Measurements from ENCODE around the gene EIF1AD. TPM values are rescaled to one million over a fixed set of nuclear protein-coding genes. Genes with fewer than 3 reads are reported as not detected.

EIF1AD gene
- total and polyA plus RNA-seq, 11 donors, result 12.9 to 44.0 (median 20.7) TPM

DNA sequence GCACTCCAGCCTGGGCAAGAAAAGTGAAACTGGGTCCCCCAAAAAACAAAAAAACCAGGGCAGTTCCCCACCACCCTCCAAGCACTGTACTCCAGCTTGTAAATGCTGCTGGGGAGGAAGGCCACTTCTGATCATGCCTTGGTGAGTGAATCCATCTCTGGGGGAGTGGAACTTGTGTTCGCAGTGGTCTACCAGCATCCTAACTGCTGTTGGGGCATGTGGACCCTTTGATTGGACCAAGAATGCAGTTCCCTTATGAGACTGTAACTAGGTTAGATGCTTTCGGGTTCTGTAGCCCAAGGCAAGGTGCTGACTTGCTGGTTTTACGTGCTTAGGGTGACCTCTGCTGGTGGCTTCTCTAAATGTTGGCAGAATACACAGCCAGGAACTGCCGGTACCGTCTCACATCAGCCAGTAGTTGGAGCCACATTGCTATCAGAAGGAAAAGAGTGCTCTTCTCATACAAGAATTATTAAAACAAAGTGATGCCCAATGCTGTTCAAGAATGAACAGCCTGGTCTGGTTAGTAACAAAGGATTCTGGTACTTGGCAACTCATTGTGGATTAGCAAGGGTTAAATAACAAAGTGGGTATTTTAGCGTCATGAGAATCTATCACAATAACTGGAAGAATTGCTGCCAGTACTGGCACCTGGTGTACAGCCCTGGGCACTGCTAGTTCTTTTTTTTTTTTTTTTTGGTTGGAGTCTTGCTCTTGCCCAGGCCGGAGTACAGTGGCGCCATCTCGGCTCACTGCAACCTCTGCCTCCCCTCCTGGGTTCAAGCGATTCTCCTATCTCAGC, 13.0 kb downstream of the EIF1AD start:
- peak; percentile 95 to 98 (median 98) for ATAC-seq
- intact Hi-C loops (cut with DNase I), result loop anchor here (1.0 to 10.0 kb wide), 12 partner anchors 104 to 284 kb away; partner anchors contain the start of genes KAT5 (in 5 of the 10), AP5B1 (in 3 of the 10) and FIBP (in 2 of the 10)
- Histone ChIP-seq H3K9me3 (no peaks in the 10 kb centered on the region), H3K27me3 (no peaks in the 10 kb centered on the region), H3K4me1 (peaks cover 0 to 6% (median 0%) of the 10 kb centered on the region in 12 donors), H3K4me3 (no peak overlapping the region), H3K27ac (peak overlapping the region in 1 of 12 donors; percentile 43), H3K36me3 (no peaks in the 10 kb centered on the region)
- peak in 4 of 5 donors; percentile 86 to 89 (median 88) for DNase-seq
- TF ChIP-seq POLR2A (IDR thresholded peaks at IDR 0.05), result no peak
- TF ChIP-seq, protein P1, sequence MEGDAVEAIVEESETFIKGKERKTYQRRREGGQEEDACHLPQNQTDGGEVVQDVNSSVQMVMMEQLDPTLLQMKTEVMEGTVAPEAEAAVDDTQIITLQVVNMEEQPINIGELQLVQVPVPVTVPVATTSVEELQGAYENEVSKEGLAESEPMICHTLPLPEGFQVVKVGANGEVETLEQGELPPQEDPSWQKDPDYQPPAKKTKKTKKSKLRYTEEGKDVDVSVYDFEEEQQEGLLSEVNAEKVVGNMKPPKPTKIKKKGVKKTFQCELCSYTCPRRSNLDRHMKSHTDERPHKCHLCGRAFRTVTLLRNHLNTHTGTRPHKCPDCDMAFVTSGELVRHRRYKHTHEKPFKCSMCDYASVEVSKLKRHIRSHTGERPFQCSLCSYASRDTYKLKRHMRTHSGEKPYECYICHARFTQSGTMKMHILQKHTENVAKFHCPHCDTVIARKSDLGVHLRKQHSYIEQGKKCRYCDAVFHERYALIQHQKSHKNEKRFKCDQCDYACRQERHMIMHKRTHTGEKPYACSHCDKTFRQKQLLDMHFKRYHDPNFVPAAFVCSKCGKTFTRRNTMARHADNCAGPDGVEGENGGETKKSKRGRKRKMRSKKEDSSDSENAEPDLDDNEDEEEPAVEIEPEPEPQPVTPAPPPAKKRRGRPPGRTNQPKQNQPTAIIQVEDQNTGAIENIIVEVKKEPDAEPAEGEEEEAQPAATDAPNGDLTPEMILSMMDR (IDR thresholded peaks at IDR 0.05), result peak; percentile 85 to 98 (median 92)
- 24 to 29% (median 24%) methylated on average over 10 of the region's 10 CpGs for WGBS, 4 donors

DNA sequence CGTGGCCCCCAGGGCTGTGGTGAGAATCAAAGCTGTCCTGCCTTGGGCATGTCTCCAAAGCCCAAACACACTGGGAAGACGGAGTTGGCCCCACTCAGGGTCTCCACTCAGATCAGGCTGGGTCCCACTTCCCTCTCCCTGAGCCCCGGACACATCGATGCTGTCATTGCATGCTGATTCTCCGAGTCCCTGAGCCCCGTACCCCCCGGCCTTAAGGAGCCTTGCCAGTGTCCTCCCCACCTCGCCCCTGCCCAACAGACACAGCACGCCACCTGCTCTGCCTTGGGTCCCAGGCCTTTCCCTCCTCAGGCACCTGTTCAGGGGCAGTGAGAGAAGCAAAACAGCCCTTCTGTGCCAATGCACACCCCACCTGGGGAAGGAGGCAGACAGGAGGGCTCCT, 14.6 kb downstream of the EIF1AD start:
- intact Hi-C loops (cut with DNase I), result loop anchor here in 9 of 10 donors (5.0 to 10.0 kb wide), 8 partner anchors 103 to 283 kb away; partner anchors contain the start of genes KAT5 (in 5 of the 9), AP5B1 (in 2 of the 9) and FIBP (in 2 of the 9)
- no peak for TF ChIP-seq POLR2A (IDR thresholded peaks at IDR 0.05)
- TF ChIP-seq, protein P1 (IDR thresholded peaks at IDR 0.05), result no peak
- H3K4me1 ChIP-seq, result peaks cover 0 to 6% (median 0%) of the 10 kb centered on the region in 12 donors
- no peaks in the 10 kb centered on the region for H3K9me3 ChIP-seq
- no peaks in the 10 kb centered on the region for H3K27me3 ChIP-seq
- H3K36me3 ChIP-seq, result no peaks in the 10 kb centered on the region
- ATAC-seq (no peak), DNase-seq (no peak)
- no peak overlapping the region for H3K4me3 ChIP-seq
- H3K27ac ChIP-seq, result no peak overlapping the region
- 77 to 86% (median 81%) methylated on average over 9 of the region's 9 CpGs for WGBS, 4 donors

DNA sequence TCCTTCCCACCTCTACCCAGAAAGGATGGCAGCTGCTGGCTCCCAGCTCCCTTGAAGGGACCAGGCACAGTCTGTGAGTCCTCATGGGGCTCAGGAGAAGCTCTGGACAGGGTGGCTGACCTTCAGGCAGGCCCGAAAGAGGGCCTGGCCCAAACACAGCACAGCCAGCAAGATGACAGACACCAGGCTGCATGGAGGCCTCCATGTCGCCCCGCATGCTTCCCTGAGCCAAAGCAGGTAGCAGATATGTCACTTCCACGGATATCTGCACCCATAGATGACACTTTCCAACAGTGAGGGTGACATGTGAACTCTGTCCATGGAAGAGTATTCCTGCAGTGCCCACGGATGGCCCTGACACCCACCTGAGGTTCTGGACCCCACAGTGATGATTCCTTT, 18.4 kb downstream of the EIF1AD start:
- H3K9me3 ChIP-seq, result no peaks in the 10 kb centered on the region
- H3K27ac ChIP-seq, result no peak overlapping the region
- ATAC-seq (peak in 1 of 4 donors; percentile 5), DNase-seq (no peak)
- H3K27me3 ChIP-seq, result no peaks in the 10 kb centered on the region
- no peaks in the 10 kb centered on the region for H3K4me1 ChIP-seq
- H3K36me3 ChIP-seq, result peaks cover 0 to 18% (median 10%) of the 10 kb centered on the region in 9 donors
- H3K4me3 ChIP-seq, result no peak overlapping the region
- intact Hi-C loops (cut with DNase I), result loop anchor here in 4 of 10 donors (10.0 kb wide), 3 partner anchors 99 to 279 kb away; partner anchors contain the start of genes FIBP (in 2 of the 4) and KAT5 (in 2 of the 4)
- TF ChIP-seq POLR2A (IDR thresholded peaks at IDR 0.05), result no peak
- TF ChIP-seq, protein P1 (IDR thresholded peaks at IDR 0.05), result no peak
- WGBS, 4 donors, result 78 to 100% (median 83%) methylated on average over 2 to 5 of the region's 5 CpGs; no CpG with 5 or more reads in 1 of the 4 donors
